HG03108 (cell line): ENCODE measurements around the gene GPX5.
"Not testable (repeated sequence)": the region's sequence is repeated elsewhere in the genome, so short reads cannot be mapped to it uniquely, and the experiment has no call there.

Source experiments
- ATAC-seq: cut with Tn5 transposase; IDR thresholded peaks from one replicate; pipeline ENCODE4 v1.9.1; 2021; ENCODE audit warnings: moderate library complexity; ENCODE audit not compliant: unreplicated experiment

Gene GPX5

DNA sequence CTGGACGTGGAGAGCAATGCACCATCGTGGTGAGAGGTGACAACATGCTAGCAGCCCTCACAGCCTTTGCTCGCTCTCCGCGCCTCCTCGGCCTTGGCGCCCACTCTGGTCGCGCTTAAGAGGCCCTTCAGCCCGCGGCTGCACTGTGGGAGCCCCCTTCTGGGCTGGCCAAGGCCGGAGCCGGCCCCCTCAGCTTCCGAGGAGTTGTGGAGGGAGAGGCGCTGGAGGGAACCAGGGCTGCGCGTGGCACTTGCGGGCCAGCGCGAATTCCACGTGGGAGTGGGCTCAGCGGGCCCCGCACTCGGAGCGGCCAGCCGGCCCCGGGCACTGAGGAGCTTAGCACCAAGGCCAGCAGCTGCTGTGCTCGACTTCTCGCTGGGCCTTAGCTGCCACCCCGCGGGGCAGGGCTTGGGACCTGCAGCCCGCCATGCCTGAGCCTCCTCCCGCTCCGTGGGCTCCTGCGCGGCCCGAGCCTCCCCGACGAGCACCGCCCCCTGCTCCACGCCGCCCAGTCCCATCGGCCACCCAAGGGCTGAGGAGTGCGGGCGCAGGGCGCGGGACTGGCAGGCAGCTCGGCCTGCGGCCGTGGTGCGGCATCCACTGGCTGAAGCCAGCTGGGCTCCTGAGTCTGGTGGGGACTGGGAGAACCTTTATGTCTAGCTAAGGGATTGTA, 13.9 kb upstream of the GPX5 start:
- ATAC-seq, result no peak

DNA sequence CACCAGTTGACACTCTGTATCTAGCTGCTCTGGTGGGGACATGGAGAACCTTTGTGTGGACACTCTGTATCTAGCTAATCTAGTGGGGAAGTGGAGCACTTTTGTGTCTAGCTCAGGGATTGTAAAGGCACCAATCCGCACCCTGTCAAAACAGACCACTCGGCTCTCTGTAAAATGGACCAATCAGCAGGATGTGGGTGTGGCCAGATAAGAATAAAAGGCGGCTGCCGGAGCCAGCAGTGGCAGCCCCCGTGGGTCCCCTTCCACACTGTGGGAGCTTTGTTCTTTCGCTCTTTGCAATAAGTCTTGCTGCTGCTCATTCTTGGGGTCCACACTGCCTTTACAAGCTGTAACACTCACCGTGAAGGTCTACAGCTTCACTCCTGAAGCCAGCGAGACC, 13.3 kb upstream of the GPX5 start:
- ATAC-seq, result not testable (repeated sequence)

DNA sequence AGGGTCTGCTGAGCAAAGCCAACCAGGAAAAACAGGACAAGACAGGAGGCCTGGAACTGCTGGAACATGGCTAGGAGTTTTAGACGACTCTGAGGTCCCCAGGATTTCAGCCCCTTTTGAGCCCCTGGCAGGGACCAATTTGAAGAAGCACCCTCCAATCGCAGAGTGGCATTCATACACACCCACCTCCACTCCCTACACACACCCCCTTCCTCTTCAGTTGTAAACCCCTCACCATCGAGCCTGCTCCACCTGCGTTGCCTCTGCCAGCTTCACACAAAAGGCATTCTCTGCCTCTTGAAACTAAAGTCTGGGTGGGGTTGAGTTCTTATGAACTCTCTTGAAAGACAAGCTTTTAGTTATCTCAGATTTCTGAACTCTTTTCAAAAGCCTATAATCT, 10.0 kb upstream of the GPX5 start, which contains the start of gene GPX6:
Gene GPX6 (minus strand): TSS at position 118 of the 400 bp plus-strand sequence. CDS start 50 bp downstream, at position 68.
- no peak for ATAC-seq

DNA sequence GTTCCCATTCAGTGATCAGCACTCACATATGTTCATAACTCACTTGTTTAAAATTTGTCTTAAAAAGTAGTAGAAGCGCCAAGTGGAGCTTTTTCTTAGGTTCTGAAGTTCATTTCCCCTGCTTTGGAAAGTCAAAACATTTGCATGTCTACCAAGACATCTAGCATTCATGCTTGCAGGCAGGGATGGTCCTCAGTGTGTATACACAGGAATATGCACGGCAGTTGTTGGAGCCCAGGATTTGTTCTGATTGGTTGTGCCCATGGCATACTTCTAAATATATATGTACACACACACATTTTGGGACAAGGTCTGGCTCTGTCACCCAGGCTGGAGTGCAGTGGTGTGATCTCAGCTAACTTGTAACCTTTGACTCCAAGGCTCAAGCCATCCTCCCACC, 7.7 kb upstream of the GPX5 start:
- ATAC-seq, result no peak

DNA sequence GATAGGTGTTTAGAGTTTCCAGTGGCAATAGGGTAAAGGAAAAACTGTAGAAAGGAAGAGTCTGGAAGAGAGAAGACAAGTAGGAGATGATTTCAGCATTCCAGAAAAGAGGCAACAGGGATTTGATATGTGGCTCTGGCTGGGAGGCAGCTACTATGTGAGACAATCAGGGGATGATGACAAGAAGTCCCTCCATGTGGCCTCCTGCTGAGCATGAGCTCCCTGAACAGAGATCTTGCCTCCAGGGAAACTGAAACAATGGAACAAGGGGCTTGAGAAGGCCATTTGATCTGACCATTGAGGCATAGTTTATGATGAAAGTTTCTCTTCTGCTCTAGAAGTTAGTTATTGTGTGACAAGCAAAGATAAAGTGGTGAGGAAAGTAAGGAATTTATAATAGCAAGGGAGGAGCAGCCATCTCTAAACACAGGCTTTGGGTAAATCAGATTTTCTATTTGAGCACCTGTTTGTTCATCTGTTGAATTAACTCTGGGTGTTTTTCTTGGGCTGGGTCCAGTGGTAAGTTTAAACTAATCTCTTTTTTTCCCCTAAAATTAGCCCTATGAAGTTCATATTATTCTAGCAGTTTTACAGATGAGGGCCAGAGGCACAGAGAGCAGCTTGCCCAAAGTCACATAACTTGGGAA, 3.0 kb upstream of the GPX5 start:
- no peak for ATAC-seq

DNA sequence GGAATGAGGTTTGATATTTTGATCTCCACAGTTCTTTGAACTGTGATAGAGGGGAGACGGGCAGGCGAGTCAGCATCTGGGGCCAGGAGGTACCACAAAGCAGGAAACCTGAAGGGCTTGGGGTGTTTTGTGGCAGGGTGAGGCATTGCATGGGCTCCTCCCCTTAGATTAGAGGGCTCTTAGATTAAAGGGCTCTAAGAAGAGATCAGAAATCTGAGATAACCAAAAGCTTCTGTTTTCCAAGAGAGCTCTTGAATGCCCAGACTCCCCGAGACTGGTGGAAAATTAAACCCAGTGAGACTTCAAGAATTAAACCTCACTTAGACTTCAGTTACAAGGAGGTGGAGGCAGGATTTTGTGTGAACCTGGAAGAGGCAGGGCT, 2.4 kb upstream of the GPX5 start:
- ATAC-seq, result no peak

DNA sequence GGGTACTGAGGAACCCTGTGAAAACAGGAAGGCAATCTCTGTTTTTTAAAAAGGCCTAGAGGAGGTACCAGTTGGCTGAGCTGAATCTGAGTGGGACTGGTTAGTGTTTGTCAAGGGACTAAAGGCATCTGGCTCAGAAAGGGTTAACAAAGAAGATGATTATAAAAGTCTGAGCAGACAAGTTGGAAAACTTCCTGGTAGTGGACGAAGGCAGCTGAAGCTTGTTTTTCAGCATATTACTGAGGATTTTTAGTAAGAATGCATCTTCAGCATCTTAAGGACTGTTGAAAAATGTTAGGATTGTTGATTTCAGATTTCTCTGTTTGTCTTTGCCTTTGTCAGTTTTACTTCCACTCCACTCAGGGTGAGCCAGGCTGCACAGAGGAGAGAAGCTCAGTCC, 5.1 kb downstream of the GPX5 start:
- no peak for ATAC-seq

DNA sequence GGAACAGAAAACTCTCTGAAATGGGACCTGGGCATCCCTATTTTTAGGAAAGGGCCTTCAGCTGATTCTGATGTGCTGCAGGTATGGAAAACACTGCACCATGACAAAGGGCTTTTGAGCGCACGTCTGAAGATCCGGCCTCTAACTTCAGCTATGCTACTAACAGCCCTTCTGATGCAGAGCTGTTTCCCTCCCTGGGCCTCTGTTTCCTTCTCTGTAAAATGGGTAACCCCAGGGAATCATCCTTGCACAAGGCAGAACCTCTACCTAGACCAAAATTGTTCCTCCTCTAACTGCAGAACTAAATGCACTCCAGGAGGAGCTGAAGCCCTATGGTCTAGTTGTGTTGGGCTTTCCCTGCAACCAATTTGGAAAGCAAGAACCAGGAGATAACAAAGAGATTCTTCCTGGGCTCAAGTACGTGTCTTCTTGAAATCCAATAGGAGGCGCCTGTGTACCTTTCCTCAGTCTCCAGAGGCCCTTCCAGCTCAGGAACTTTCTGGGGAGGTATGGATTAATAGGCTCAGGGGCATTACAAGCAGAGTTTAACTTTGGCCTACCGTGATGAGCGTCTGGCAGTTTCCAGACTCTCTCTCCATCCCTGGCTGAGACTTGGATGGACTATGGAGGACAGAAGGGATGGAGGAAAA, 5.9 kb downstream of the GPX5 start:
- ATAC-seq, result no peak

DNA sequence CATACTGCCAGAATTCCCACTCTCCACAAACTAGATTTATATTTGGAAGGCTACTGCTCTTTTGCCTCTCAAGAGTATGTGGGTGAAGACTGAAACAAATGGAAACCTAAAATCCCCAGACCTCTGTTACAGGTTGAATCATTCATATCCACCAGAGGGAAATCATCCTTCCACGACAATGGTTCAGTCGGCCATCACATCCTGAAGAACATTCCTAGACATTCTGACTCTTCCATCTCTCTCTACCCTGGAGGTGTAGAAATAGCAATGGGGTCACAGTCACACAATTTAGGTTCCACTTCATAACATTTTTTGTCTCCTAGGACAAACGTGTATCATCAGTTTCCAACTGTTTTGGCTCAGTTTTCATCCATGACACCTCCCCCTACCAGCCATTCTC, 8.6 kb downstream of the GPX5 start:
- no peak for ATAC-seq

DNA sequence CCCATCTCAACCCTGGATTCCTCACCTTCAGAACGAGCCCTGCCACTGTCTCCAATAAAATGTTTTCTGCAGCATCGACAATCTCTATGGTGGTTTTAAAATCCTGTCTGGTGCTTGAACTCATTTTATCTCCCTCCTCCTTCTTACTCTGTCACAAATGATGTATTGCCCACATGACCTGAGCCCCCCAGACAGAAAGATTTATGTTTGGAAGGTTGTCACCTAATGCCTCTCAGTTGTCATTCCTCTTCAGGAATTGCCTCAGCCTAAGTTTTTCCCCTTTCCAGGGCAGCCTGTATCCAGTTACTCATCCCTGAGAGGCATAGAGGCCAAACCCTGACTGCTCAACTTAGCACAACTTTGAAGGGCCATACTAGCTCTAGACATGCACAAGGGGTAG, 9.2 kb downstream of the GPX5 start:
- no peak for ATAC-seq

DNA sequence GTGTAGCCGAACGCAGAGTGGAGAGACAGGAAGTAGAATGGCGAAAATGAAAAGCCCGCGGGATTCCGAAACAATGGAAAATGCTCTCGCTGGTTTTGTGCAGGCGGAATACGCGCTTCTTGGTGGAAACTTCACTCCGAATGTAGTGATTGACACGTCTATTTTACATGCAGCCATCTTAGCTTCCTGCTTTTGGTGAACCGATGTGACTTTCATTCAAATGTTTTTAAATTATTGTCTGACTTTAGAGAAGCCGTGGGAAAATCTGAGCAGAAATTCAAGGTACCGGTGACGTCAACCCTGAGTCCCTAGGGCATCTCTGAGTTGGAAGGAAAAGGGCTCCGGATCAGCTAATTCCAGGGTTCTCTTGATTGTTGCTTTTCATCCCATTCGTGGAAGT, 11.4 kb downstream of the GPX5 start:
- no peak for ATAC-seq

DNA sequence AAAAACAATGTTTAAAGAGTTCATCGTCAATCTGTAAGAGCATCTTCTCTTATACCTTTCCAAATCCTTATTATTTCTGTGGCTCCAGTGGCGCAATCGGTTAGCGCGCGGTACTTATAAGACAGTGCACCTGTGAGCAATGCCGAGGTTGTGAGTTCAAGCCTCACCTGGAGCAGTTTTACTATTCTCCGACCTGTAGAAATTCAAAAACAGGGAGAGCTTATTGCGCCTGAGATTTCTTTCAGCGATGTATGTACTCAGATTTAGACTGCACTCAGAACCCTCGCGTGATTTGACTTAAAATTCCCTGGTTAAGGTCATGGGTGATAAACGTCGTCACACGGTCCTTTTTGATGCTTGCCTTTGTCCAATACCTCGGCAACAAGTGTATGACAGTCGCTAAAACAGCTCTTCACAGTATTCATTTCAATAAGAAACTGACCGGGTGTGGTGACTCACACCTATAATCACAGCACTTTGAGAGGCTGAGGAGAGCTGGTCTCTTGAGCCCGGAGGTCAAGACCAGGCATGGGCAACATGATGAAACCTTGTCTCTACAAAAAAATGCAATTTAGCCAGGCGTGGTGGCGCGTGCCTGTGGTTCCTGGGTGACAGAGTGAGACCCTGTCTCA, 11.9 kb downstream of the GPX5 start:
- no peak for ATAC-seq

DNA sequence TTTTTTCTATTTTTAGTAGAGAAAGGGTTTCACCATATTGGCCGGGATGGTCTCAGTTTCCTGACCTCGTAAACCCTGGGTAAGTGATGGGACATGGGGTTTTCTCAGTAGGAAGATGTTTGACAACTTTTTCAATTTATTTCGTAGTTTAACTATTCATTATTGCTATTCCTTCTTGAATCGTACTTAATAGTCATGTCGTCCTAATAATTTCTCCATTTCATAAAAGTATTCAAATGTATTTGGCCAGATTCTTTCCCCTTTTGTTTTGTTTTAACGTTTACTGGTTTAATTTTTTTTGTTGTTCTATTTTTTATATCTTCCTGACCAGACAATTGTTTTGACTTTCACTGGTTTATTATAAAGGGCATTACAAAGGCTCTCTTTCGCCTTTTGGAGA, 16.3 kb downstream of the GPX5 start:
- ATAC-seq, result no peak

DNA sequence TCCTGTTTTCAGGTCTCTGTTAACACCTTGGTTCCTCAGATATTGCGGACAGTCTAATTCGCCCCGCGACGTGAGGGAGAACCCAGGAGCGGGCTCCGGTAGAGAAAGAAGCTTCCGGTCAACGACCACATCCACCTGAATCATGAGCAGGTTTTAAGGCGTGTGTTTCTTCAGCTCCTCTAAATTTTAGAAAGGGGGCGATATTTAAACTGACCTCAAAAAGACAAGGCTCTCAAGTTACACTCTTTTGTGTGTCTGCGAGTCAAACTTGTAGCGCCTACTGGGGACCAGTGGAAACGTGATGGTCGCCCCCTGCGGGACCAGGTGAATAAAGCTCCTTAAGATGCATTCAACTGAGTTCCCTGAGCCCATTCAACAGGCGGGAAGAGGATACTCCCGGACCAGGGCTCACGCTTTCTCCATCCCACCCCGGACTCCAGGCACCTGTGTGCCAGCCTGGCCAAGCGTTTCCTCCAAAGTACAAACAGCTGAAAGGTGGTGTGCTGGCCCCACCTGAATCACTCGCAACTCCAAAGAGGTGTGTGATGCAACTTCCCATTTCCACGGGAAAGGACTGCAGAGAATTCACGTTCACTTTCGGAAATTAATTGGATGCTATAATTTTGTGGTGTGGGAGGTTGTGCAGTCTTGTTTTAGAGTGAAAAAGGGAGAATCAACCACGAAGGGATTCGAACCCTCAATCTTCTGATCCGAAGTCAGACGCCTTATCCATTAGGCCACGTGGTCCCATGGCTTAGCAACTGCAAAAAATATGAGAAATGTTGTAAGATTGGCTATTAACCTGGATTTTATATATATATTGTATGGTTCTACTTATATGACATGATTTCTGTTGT, 17.0 kb downstream of the GPX5 start:
- peak; percentile 46 for ATAC-seq

DNA sequence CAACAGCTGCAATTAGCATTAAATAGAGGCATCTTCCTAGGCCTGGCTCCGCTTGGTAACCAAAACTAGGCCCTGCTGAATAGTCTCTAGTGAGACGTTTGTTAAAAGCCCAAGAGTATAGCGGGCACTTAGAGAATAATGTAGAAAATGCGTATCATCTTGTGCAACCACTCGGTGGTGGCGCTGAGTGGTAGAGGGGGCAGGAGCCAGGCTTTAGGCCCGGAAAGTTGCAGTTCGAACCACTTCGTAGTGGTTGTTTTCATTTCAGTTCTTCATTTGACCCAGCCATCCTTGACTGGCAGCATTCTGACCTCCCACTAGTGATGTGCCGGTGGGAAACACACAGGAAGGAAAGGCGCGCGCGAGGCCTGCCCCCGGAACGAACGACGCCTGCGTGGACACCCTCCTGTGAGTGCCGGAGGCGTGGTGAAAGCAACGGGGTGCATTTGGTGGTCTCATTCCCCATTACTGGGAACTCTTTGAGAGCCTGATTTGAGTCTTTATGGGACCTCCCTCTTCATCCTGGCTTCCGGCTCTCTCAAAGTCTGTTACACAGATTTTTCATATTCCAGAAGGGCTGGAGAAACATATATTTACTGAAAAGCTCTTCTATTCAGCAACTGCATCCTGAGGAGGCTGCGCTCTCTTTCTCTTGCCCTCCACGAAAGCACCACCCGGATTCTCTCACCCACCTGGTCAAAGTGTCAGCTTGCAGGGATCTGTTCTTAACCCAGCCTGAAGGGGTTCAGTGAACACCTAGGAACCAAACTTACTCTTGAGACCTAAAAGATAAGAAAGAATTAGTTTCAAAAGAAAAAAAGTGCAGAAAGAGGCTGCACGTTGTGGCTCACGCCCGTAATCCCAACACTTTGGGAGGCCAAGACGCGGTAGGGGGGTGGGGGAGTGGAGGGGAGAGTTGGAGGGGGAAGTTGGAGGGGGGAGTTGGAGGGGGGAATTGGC, 18.2 kb downstream of the GPX5 start:
- no peak for ATAC-seq

DNA sequence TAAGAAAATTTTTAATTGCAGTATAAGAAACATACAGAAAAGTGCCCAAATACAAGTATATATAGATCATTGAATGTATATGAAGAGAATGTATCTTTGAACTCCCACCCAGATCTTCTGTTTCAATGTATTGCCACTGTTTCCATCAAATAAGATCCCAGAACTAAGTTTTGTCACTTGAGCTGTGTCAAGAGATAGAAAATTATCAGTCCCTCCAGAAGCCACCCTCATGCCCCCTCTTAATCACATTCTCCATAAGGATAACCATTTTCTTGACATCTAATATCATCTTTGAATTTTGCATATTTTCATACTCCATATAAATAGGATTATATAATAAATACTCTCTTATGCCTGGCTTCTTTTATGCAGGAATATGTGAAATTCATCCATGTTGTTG, 20.3 kb downstream of the GPX5 start:
- ATAC-seq, result no peak

DNA sequence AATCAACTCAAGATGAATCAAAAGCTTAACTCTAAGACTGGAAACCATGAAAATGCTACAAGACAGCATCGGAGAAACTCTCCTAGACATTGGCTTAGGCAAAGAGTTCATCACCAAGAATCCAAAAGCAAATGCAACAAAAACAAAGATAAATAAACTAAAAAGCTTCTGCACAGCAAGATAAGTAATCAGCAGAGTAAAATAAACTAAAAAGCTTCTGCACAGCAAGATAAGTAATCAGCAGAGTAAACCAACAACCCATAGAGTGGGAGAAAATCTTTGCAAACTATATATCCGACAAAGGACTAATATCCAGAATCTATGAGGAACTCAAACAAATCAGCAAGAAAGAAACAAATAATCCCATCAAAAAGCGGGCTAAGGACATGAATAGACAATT, 21.3 kb downstream of the GPX5 start:
- not testable (repeated sequence) for ATAC-seq

DNA sequence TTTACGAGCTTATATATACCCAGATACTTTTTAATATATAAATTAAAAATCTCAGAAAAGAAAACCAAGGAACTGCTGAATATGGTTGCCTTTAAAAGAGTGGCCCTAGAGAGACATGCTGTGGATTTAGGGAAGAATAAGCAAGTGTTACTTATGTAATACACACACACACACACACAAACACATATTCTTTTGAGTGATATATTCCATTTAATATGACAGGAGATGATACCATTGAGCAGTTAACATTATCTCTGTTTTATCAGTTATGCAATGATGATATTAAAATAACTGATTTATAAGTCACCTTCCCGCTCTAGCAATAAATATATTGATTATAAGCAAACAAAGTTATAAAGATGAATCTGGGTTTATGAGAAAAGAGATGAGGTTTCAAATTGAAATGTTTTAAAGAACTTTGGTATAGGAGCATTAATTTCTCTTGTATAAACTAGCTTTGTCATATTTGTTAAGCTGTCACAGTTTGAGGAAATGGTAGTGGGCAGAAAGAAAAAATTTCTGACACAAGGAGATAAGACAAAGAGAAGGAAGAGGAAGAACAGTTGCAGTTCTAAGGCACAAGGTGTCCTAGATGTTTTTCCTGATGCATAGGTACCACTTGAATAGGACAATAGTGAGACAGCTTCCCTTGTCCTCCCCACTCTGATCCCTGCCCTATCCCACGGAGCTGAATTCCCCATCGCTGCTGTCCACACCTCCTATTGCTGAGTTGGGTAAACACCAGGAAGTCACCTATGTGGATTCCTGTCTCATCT, 26.4 kb downstream of the GPX5 start:
- no peak for ATAC-seq

DNA sequence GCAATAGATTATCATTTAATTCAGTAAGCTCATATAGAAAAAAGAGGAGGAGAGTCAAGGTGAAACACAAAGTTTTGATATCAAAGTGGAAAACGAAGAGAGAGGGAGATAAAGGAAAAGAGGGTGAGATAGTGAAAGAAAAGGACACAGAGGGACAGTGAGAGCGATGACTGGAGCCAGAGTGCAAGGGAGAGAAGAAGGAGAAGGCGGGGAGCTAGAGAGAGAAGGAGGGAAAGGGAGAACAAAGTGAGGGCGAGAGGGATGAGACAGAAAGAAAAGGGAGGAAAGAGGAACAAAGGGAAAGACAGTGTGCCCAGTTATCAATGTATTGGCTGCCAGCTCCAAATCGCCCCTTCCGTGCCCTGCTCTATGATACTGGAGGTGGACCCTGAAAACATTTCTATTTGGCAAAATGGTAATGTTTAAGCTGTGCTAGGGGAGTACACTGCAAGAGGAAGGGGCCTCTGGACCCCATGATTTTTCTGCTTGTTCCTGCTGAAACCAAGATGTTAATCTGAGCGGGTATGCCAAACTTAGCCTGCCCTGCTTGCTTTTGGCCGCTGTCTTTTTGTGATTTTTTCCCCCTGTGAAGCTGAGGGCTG, 27.8 kb downstream of the GPX5 start:
- no peak for ATAC-seq
